HepG2 (cell line): ENCODE data around the gene TMEM141. TPM values are rescaled to one million over a fixed set of nuclear protein-coding genes. Genes with fewer than 3 reads are reported as not detected.
A peak's percentile ranks its signal among the peaks of the same experiment; 100 is the strongest.

Experiments used
- ATF7-NPFF ChIP-seq: sonication (generic); formaldehyde crosslinking; IDR thresholded peaks from 2 replicates; pipeline ENCODE4 v1.8.1; 2023; ENCODE audit warnings: mild to moderate bottlenecking, low read depth, missing genetic modification reagents, moderate library complexity
- E2F2 ChIP-seq: sonication (generic); formaldehyde crosslinking; IDR thresholded peaks from 2 replicates; pipeline ENCODE4 v1.4.0; 2020; ENCODE audit warnings: missing genetic modification reagents, borderline replicate concordance
- EED ChIP-seq: sonication (generic); formaldehyde crosslinking; IDR thresholded peaks from 2 replicates; pipeline ENCODE4 v1.5.0; 2020; ENCODE audit warnings: mild to moderate bottlenecking, missing genetic modification reagents
- PHF5A ChIP-seq: IDR thresholded peaks from one replicate; pipeline ENCODE4 v1.6.1; 2018; ENCODE audit warnings: low read depth, missing genetic modification reagents; ENCODE audit not compliant: unreplicated experiment
- RAD21 ChIP-seq: fragments of 450-650 bp; formaldehyde crosslinking; IDR thresholded peaks from 2 replicates; pipeline ENCODE4 v1.5.0; 2020; ENCODE audit warnings: mild to moderate bottlenecking
- SKI ChIP-seq: fragments of 450-650 bp; IDR thresholded peaks from one replicate; pipeline ENCODE4 v1.6.1; 2018; ENCODE audit warnings: mild to moderate bottlenecking; ENCODE audit not compliant: partially characterized antibody
- TAF1 ChIP-seq: sonication (generic); formaldehyde crosslinking; IDR thresholded peaks from 2 replicates; pipeline ENCODE4 v1.4.0; 2020; ENCODE audit warnings: missing genetic modification reagents
- TARDBP ChIP-seq: sonication (generic); formaldehyde crosslinking; IDR thresholded peaks from 2 replicates; pipeline ENCODE4 v1.8.0; 2022; ENCODE audit warnings: mild to moderate bottlenecking, missing genetic modification reagents
- YY1 ChIP-seq: IDR thresholded peaks from 2 replicates; pipeline ENCODE4 v1.6.1; 2011; ENCODE audit warnings: low read length, low read depth, moderate library complexity, mild to moderate bottlenecking; ENCODE audit not compliant: insufficient read depth, insufficient replicate concordance
- ZBTB1 ChIP-seq: sonication (generic); formaldehyde crosslinking; IDR thresholded peaks from 2 replicates; pipeline ENCODE4 v1.4.0; 2020; ENCODE audit warnings: missing genetic modification reagents, borderline replicate concordance
- ZBTB26 ChIP-seq: IDR thresholded peaks from 2 replicates; pipeline ENCODE4 v1.6.1; 2016; ENCODE audit warnings: missing compliant biosample characterization, missing genetic modification reagents, borderline replicate concordance
- ZNF142 ChIP-seq: sonication (generic); formaldehyde crosslinking; IDR thresholded peaks from 2 replicates; pipeline ENCODE4 v1.4.0; 2020; ENCODE audit warnings: missing genetic modification reagents
- ZNF205 ChIP-seq: IDR thresholded peaks from 2 replicates; pipeline ENCODE4 v1.6.1; 2018; ENCODE audit warnings: missing biosample characterization, missing genetic modification reagents
- ZNF276 ChIP-seq: sonication (generic); formaldehyde crosslinking; IDR thresholded peaks from 2 replicates; pipeline ENCODE4 v1.4.0; 2020; ENCODE audit warnings: mild to moderate bottlenecking, low read depth, missing genetic modification reagents
- ZNF3 ChIP-seq: IDR thresholded peaks from 2 replicates; pipeline ENCODE4 v1.7.0; 2017; ENCODE audit warnings: inconsistent platforms
- ZNF350 ChIP-seq: sonication (generic); formaldehyde crosslinking; IDR thresholded peaks from 2 replicates; pipeline ENCODE4 v1.4.0; 2020; ENCODE audit warnings: mild to moderate bottlenecking, low read depth, missing genetic modification reagents, borderline replicate concordance
- ZNF44 ChIP-seq: sonication (generic); formaldehyde crosslinking; IDR thresholded peaks from 2 replicates; pipeline ENCODE4 v1.5.1; 2020; ENCODE audit warnings: mild to moderate bottlenecking, missing genetic modification reagents
- ZNF496 ChIP-seq: sonication (generic); formaldehyde crosslinking; IDR thresholded peaks from 2 replicates; pipeline ENCODE4 v1.8.1; 2023; ENCODE audit warnings: mild to moderate bottlenecking, moderate library complexity, missing genetic modification reagents; ENCODE audit not compliant: insufficient replicate concordance
- ZNF564 ChIP-seq: sonication (generic); formaldehyde crosslinking; IDR thresholded peaks from 2 replicates; pipeline ENCODE4 v1.8.1; 2023; ENCODE audit warnings: mild to moderate bottlenecking, missing genetic modification reagents
- polyA plus RNA-seq, 8 experiments: library from polyadenylated mRNA; depleted of rRNA in 3 of 8; stranded (reverse) in 7 of 8; unstranded in 1 of 8; fragments of >200 nt; fragmentation: Illumina TruSeq in 4 of 8; extraction: Trizol in 4 of 8; gene quantifications; 2 replicates each; pipeline versions ENCODE4 v1.2.1 to v1.2.3, GENCODE V29; 2011 to 2016; ENCODE audit warnings: low read depth in 4 of 8, missing spikeins in 1 of 8, mixed read lengths in 1 of 8; ENCODE audit not compliant: insufficient read depth in 1 of 8
- total RNA-seq, 5 experiments: library from RNA; depleted of rRNA; stranded (reverse); fragments of >200 nt; fragmentation: Illumina TruSeq; extraction: Trizol; gene quantifications; 2 replicates each; pipeline ENCODE4 v1.2.3, GENCODE V29; 2016; ENCODE audit warnings: low read depth in 1 of 5

TMEM141 gene
- total and polyA plus RNA-seq, 2 of the 13 experiments (the other 11 are each of a cell fraction or from before 2014, with no cell fraction given) = 81.0 to 202 TPM

- TF ChIP-seq ZNF350 (CRISPR knock-in tag) = peak; percentile 44; the same call in 1 of the 2 replicates
- TF ChIP-seq ZBTB1 (CRISPR knock-in tag) = peak; percentile 71; the same call in 1 of the 2 replicates
- no peak for TF ChIP-seq ZNF564 (CRISPR knock-in tag)
- peak; percentile 59 for TF ChIP-seq TAF1 (CRISPR knock-in tag)
- TF ChIP-seq ZNF44 = no peak
- TF ChIP-seq RAD21 (CRISPR knock-in tag) = peak; percentile 55
- no peak for TF ChIP-seq PHF5A (CRISPR knock-in tag)
- no peak for TF ChIP-seq E2F2 (CRISPR knock-in tag)
- TF ChIP-seq ZNF276 (CRISPR knock-in tag) = no peak
- no peak for TF ChIP-seq ZBTB26 (CRISPR knock-in tag)
- peak; percentile 23 for TF ChIP-seq YY1
- TF ChIP-seq ZNF3 (CRISPR knock-in tag) = no peak
- TF ChIP-seq SKI = no peak
- TF ChIP-seq TARDBP (CRISPR knock-in tag) = 0 out of 2 replicates have a peak, but pooled peaks have one; percentile 31
- peak; percentile 57 for TF ChIP-seq ATF7-NPFF
- no peak for TF ChIP-seq ZNF496
- TF ChIP-seq ZNF205 (CRISPR knock-in tag) = no peak
- TF ChIP-seq EED = no peak
- 0 out of 2 replicates have a peak, but pooled peaks have one; percentile 50 for TF ChIP-seq ZNF142 (CRISPR knock-in tag)
Observed at GRCh38 chr9:136791516-136792276, 552 bp downstream of the TMEM141 start (continued).
